ENCODE results near the gene SLC22A6.
A peak's percentile ranks its signal among the peaks of the same experiment; 100 is the strongest.

The SLC22A6 gene

GRCh38 chr11:62984451-62984991, at the start of gene SLC22A6:
Gene SLC22A6 (minus strand): TSS chr11:62984967. CDS start chr11:62984690, 277 bp downstream.
- no peak for DNase-seq

GRCh38 chr11:63032457-63032856, 47.7 kb upstream of the SLC22A6 start:
- no peak for DNase-seq

- DNase-seq: peak; percentile 20
These were observed 39.3 kb upstream of the SLC22A6 start for GRCh38 chr11:63023841-63024648.

GRCh38 chr11:63023222-63023814, 38.6 kb upstream of the SLC22A6 start:
- no peak for DNase-seq

- DNase-seq: no peak
These were observed 37.7 kb upstream of the SLC22A6 start for GRCh38 chr11:63022441-63022840.

GRCh38 chr11:63020671-63021291, 36.0 kb upstream of the SLC22A6 start:
- DNase-seq: no peak

GRCh38 chr11:63019506-63019905, 34.7 kb upstream of the SLC22A6 start:
- no peak for DNase-seq

- DNase-seq: no peak
These were observed 32.7 kb upstream of the SLC22A6 start for GRCh38 chr11:63017306-63017974.

GRCh38 chr11:63015521-63016215, 30.9 kb upstream of the SLC22A6 start, which contains the start of gene SLC22A8:
Gene SLC22A8 (minus strand): TSS chr11:63015841. CDS start chr11:63014958, 883 bp downstream.
- no peak for DNase-seq

- no peak for DNase-seq
These were observed 29.8 kb upstream of the SLC22A6 start for GRCh38 chr11:63014408-63015055.

- DNase-seq: no peak
These were observed 28.1 kb upstream of the SLC22A6 start for GRCh38 chr11:63012839-63013238.

- no peak for DNase-seq
These were observed 27.7 kb upstream of the SLC22A6 start for GRCh38 chr11:63012430-63012829.

GRCh38 chr11:63010934-63011439, 26.2 kb upstream of the SLC22A6 start:
- no peak for DNase-seq

- DNase-seq: no peak
These were observed 23.2 kb upstream of the SLC22A6 start for GRCh38 chr11:63007920-63008319.

- DNase-seq: no peak
These were observed 16.7 kb upstream of the SLC22A6 start for GRCh38 chr11:63001456-63001855.

- no peak for DNase-seq
These were observed 14.9 kb upstream of the SLC22A6 start for GRCh38 chr11:62999649-63000048.

- DNase-seq: no peak
These were observed 14.4 kb upstream of the SLC22A6 start for GRCh38 chr11:62999156-62999555.

- no peak for DNase-seq
These were observed 11.5 kb upstream of the SLC22A6 start for GRCh38 chr11:62996271-62996670.

GRCh38 chr11:62994775-62995174, 10.0 kb upstream of the SLC22A6 start:
- no peak for DNase-seq

- DNase-seq: no peak
These were observed 3.5 kb upstream of the SLC22A6 start for GRCh38 chr11:62988276-62988675.

- no peak for DNase-seq
These were observed 429 bp upstream of the SLC22A6 start for GRCh38 chr11:62985041-62985750.

Measured in NCI-H510A treated with DMSO at 0.1 percent for 48 hours (cell line).